Smooth muscle cell (in vitro differentiated cells): ENCODE measurements around the gene SPAAR. TPM values are rescaled to one million over a fixed set of nuclear protein-coding genes. Genes with fewer than 3 reads are reported as not detected.
A peak's percentile ranks its signal among the peaks of the same experiment; 100 is the strongest.

Experiments
- DNase-seq: peaks from one replicate; lab custom pipeline; 2025; ENCODE audit not compliant: unreplicated experiment; lab: John Stamatoyannopoulos, UW
- H2AFZ ChIP-seq: fragments of 200-600 bp; sonication (generic); 2 replicates; pipeline ENCODE4 v1.6.0; 2016; ENCODE audit warnings: antibody characterized with exemption, low read depth, mild to moderate bottlenecking
- H3F3A ChIP-seq: fragments of 200-600 bp; sonication (generic); 2 replicates; pipeline ENCODE4 v1.6.0; 2017; ENCODE audit warnings: antibody characterized with exemption, low read depth
- H3K27ac ChIP-seq: fragments of 200-600 bp; sonication (generic); 2 replicates; pipeline ENCODE4 v1.5.1; 2016; ENCODE audit warnings: low read depth, mild to moderate bottlenecking
- H3K27me3 ChIP-seq: fragments of 200-600 bp; sonication (generic); 2 replicates; pipeline ENCODE4 v1.6.1; 2016; ENCODE audit warnings: low read depth, mild to moderate bottlenecking
- H3K36me3 ChIP-seq: fragments of 200-600 bp; sonication (generic); 2 replicates; pipeline ENCODE4 v1.5.1; 2016; ENCODE audit warnings: low read depth
- H3K4me1 ChIP-seq: fragments of 200-600 bp; sonication (generic); 2 replicates; pipeline ENCODE4 v1.5.1; 2016; ENCODE audit warnings: low read depth
- H3K4me2 ChIP-seq: fragments of 200-600 bp; sonication (generic); 2 replicates; pipeline ENCODE4 v1.6.0; 2016; ENCODE audit warnings: mild to moderate bottlenecking
- H3K4me3 ChIP-seq: fragments of 200-600 bp; sonication (generic); 2 replicates; pipeline ENCODE4 v1.5.1; 2016; ENCODE audit warnings: mild to moderate bottlenecking
- H3K79me2 ChIP-seq: fragments of 200-600 bp; sonication (generic); 2 replicates; pipeline ENCODE4 v1.6.0; 2016; ENCODE audit warnings: low read depth, mild to moderate bottlenecking
- H3K9ac ChIP-seq: fragments of 200-600 bp; sonication (generic); 2 replicates; pipeline ENCODE4 v1.6.0; 2016; ENCODE audit warnings: low read depth
- H3K9me3 ChIP-seq: fragments of 200-600 bp; sonication (generic); replicated peaks from 2 replicates; pipeline ENCODE4 v1.5.1; 2016; ENCODE audit warnings: low read depth
- H4K20me1 ChIP-seq: fragments of 200-600 bp; sonication (generic); 2 replicates; pipeline ENCODE4 v1.6.0; 2016; ENCODE audit warnings: low read depth
- WGBS: methylation state at CpG from one replicate; pipeline ENCODE4 v1.1.7; 2016; ENCODE audit warnings: low lambda C conversion rate; 5-methylcytosine and 5-hydroxymethylcytosine counted together
- polyA plus RNA-seq: library from polyadenylated mRNA; unstranded; fragments of >200 nt; fragmentation: Nextera tagmentation; extraction: Ambion mirVana; gene quantifications from 2 replicates; pipeline ENCODE4 v1.2.1, GENCODE V29; 2016
- total RNA-seq: library from RNA; depleted of rRNA; stranded (reverse); fragments of >200 nt; gene quantifications from 2 replicates; pipeline ENCODE4 v1.2.3, GENCODE V29; 2014
- TF ChIP-seq, protein P1 (sequence below): fragments of 200-600 bp; sonication (generic); IDR thresholded peaks from 2 replicates; pipeline ENCODE4 v1.5.1; 2017; ENCODE audit warnings: borderline replicate concordance, mild to moderate bottlenecking, antibody characterized with exemption; ENCODE audit not compliant: insufficient read depth, poor library complexity, severe bottlenecking

SPAAR gene
- total and polyA plus RNA-seq, 2 experiments from 2014 or later = 0.26 TPM; not detected in 1

DNA sequence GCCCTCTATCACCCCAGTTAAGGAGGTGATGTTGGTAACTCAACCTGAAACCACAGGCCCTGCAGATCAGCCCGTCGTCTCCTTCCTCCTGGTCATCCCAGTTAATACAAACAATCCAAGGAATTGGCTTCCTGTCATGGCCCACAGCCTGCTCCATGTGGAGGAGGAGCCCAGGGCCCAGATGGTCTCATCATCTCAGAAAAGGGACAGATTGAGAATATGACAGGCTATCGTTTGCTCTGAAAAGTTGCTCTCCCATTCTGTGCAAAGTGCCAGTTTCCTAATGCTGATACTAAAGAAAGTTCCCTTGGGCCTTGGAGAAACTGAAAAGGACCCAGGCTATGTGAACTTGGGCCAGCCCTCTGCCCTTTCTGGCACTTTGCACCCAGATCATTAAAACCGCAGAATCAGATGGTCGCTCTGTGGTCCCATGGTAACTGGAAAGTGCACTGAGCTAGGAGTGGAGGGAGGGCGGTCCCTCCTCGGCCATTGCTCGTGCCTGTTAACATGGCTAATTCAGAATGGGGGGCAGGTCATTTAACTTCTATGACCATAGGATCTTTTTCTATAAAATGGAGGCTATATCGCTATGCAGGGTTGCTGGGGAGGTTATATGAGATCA, 675 bp upstream of the SPAAR start:
- Histone ChIP-seq H2AFZ (peak overlapping the region; percentile 16), H4K20me1 (no peaks in the 10 kb centered on the region), H3K36me3 (no peaks in the 10 kb centered on the region), H3K4me3 (no peak overlapping the region), H3K79me2 (no peaks in the 10 kb centered on the region), H3F3A (peaks cover 12% of the 10 kb centered on the region), H3K9me3 (no peaks in the 10 kb centered on the region), H3K4me2 (peak overlapping the region; percentile 68), H3K27ac (peak overlapping the region; percentile 66), H3K4me1 (peaks cover 26% of the 10 kb centered on the region), H3K9ac (no peak overlapping the region), H3K27me3 (no peaks in the 10 kb centered on the region)
- TF ChIP-seq, protein P1, sequence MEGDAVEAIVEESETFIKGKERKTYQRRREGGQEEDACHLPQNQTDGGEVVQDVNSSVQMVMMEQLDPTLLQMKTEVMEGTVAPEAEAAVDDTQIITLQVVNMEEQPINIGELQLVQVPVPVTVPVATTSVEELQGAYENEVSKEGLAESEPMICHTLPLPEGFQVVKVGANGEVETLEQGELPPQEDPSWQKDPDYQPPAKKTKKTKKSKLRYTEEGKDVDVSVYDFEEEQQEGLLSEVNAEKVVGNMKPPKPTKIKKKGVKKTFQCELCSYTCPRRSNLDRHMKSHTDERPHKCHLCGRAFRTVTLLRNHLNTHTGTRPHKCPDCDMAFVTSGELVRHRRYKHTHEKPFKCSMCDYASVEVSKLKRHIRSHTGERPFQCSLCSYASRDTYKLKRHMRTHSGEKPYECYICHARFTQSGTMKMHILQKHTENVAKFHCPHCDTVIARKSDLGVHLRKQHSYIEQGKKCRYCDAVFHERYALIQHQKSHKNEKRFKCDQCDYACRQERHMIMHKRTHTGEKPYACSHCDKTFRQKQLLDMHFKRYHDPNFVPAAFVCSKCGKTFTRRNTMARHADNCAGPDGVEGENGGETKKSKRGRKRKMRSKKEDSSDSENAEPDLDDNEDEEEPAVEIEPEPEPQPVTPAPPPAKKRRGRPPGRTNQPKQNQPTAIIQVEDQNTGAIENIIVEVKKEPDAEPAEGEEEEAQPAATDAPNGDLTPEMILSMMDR = no peak
- 72% methylated on average over 9 of the region's 9 CpGs for WGBS
- no peak for DNase-seq

DNA sequence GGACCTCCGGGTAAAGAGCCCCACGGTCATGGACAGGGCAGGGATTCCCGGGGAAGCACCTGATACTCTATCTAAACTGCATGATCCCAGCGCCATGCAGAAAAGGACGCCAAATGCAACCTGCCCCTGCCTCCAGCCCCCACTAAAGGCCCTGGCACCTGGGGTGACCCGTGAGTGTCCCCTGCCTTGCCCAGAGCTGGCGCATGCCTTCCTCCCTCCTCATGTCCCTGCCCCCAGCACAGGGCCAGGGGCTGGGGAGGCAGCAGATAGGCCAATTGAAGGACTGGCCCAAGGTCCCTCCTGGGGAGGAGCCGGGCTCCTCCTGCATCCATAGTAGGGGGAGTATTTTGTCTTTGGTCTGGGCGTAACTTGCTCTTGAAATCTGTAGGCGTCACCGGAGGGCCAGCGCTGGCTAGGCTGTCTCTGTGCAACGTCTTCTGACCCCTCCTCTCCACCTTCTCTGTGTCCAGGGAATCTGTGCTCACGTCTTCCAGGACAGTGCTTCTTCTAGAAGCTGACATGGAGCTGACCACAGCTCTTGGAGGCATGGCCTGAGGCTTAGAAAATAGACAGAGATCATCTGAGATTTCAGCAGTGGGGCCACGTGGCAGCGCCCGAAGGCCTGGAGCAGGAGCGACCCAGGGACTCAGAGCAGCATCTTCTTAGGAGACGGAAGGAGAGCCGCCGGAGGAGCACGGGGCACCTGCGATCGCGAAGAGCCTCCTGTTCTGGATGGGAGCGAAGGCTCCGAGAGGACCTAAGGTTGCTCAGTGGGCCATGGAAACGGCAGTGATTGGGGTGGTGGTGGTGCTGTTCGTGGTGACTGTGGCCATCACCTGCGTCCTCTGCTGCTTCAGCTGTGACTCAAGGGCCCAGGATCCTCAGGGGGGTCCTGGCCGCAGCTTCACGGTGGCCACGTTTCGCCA, 660 bp downstream of the SPAAR start:
- TF ChIP-seq, protein P1 = no peak
- H3K27ac ChIP-seq = no peak overlapping the region
- no peaks in the 10 kb centered on the region for H3K36me3 ChIP-seq
- H2AFZ ChIP-seq = no peak overlapping the region
- no peak overlapping the region for H3K4me3 ChIP-seq
- peaks cover 26% of the 10 kb centered on the region for H3K4me1 ChIP-seq
- peaks cover 12% of the 10 kb centered on the region for H3F3A ChIP-seq
- no peak for DNase-seq
- H3K4me2 ChIP-seq = no peak overlapping the region
- no peaks in the 10 kb centered on the region for H4K20me1 ChIP-seq
- WGBS = 84% methylated on average over 34 of the region's 34 CpGs
- H3K27me3 ChIP-seq = no peaks in the 10 kb centered on the region
- no peak overlapping the region for H3K9ac ChIP-seq
- H3K9me3 ChIP-seq = no peaks in the 10 kb centered on the region
- no peaks in the 10 kb centered on the region for H3K79me2 ChIP-seq

DNA sequence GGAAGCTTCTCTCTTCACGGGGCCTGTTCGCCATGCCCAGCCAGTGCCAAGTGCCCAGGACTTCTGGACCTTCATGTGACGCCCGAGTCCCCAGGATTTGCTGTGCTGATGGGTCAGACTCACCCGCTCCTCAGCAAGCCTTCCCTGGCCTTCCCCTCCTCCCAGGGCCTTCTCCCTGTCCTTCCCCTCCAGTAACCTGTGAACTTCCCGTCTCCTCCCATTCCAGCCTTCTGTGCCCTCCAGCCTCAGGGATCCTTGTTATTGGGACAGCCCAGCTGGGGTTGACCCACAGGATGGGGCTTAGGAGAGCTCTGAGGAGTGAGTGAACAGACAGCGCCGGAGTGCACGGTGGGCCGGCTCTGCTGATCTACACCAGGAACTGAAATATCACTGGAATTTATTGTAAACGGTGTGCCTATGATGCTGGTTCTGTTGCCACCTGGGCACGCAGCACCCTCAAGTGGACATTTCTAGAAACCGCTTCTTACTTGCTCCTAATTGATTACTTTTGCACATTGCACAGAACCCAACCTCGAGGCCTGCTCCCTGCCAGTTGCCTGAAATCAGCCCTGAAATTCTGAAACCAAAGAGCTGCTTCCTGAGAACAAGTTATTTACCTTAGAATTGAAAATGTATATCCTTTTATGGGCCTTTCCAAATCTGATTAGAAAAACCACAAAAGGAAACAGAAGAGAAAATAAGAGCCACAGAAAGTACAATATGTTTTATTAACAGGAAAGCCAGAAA, 1.5 kb downstream of the SPAAR start:
- H3F3A ChIP-seq = peaks cover 12% of the 10 kb centered on the region
- H3K79me2 ChIP-seq = no peaks in the 10 kb centered on the region
- H3K36me3 ChIP-seq = no peaks in the 10 kb centered on the region
- H3K9ac ChIP-seq = no peak overlapping the region
- peaks cover 26% of the 10 kb centered on the region for H3K4me1 ChIP-seq
- H2AFZ ChIP-seq = no peak overlapping the region
- TF ChIP-seq, protein P1 = peak; percentile 17
- H4K20me1 ChIP-seq = no peaks in the 10 kb centered on the region
- H3K9me3 ChIP-seq = no peaks in the 10 kb centered on the region
- WGBS = 83% methylated on average over 14 of the region's 14 CpGs
- no peak overlapping the region for H3K4me3 ChIP-seq
- H3K4me2 ChIP-seq = no peak overlapping the region
- H3K27ac ChIP-seq = no peak overlapping the region
- DNase-seq = no peak
- H3K27me3 ChIP-seq = no peaks in the 10 kb centered on the region
